Vagina (tissue), 2 donors: Measurements from ENCODE around the gene LMCD1. TPM values are rescaled to one million over a fixed set of nuclear protein-coding genes. Genes with fewer than 3 reads are reported as not detected.

Experiments
- DNase-seq, 2 donors: peaks; one replicate each; pipeline ENCODE4 v3.0.0-alpha.2; 2017; ENCODE audit errors: extremely low spot score in 2 of 2
- H3K27ac ChIP-seq: fragments of 200-600 bp; sonication (generic); one replicate; pipeline ENCODE4 v1.5.1; 2019
- H3K27me3 ChIP-seq: fragments of 200-600 bp; sonication (generic); one replicate; pipeline ENCODE4 v1.5.1; 2019
- H3K36me3 ChIP-seq, 2 donors: fragments of 200-600 bp; sonication (generic); one replicate each; pipeline ENCODE4 v1.5.1; 2017 to 2019
- H3K4me1 ChIP-seq: fragments of 200-600 bp; sonication (generic); one replicate; pipeline ENCODE4 v1.5.1; 2019
- H3K4me3 ChIP-seq, 2 donors: fragments of 200-600 bp; sonication (generic); 1 replicate in 1 of 2; 2 replicates in 1 of 2; pipeline ENCODE4 v1.5.1; 2016 to 2019
- H3K9me3 ChIP-seq: fragments of 200-600 bp; sonication (generic); one replicate; pipeline ENCODE4 v1.5.1; 2019
- POLR2A ChIP-seq, 2 donors: fragments of 450-650 bp; IDR thresholded peaks; one replicate each; pipeline ENCODE4 v1.6.1; 2017; ENCODE audit warnings: antibody characterized with exemption in 2 of 2, mild to moderate bottlenecking in 2 of 2, moderate library complexity in 2 of 2
- POLR2AphosphoS5 ChIP-seq, 2 donors: sonication (generic); formaldehyde crosslinking; IDR thresholded peaks; one replicate each; pipeline ENCODE4 v1.9.0; 2017; ENCODE audit warnings: antibody characterized with exemption in 2 of 2, mild to moderate bottlenecking in 2 of 2, low read depth in 1 of 2; ENCODE audit not compliant: insufficient read depth in 1 of 2
- intact Hi-C: fragments of 100-400 bp; cut with DNase I; formaldehyde crosslinking; loops from one replicate; pipeline ENCODE4 v1.15.1; 2023
- total RNA-seq: library from RNA; depleted of rRNA; stranded (reverse); fragments of >200 nt; gene quantifications from one replicate; pipeline ENCODE4 v1.2.3, GENCODE V29; 2016
- TF ChIP-seq, protein P1 (sequence below), 3 experiments: fragments of 450-650 bp in 2 of 3; fragments of 200-600 bp in 1 of 3; sonication (generic) in 1 of 3; IDR thresholded peaks; one replicate each; pipeline ENCODE4 v1.5.1; 2017 to 2019; ENCODE audit warnings: antibody characterized with exemption in 3 of 3, mild to moderate bottlenecking in 2 of 3, moderate library complexity in 2 of 3

Gene LMCD1
- total RNA-seq, 1 donor from 2014 or later = 78.3 TPM

DNA sequence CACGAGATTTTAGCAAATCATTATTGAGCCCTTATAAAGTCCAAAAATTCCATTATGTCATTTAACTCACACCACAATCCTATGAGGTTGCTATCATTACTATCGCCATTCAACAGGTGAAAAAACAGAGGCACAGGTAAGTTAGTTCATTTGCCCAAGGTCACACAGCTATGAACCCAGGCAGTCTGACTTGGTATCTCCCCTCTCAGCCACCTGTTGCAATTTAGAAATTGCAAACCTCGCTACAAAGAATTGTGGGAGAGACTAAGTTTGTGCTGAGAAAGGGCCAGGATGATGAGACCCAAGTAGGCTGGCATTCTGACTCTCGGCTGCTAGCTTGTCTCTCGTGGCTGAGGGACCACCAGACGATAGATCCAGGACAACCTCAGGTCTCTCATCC lies 57.7 kb downstream of the LMCD1 start:
- intact Hi-C loops = loop anchor here (10.0 kb wide), 1 partner anchor 55 kb away; the partner anchor contains the start of gene LMCD1
- Histone ChIP-seq H3K27me3 (no peaks in the 10 kb centered on the region), H3K4me1 (peaks cover 44% of the 10 kb centered on the region), H3K36me3 (no peaks in the 10 kb centered on the region), H3K4me3 (no peak overlapping the region), H3K27ac (no peak overlapping the region), H3K9me3 (no peaks in the 10 kb centered on the region)
- DNase-seq = no peak
- TF ChIP-seq, protein P1, sequence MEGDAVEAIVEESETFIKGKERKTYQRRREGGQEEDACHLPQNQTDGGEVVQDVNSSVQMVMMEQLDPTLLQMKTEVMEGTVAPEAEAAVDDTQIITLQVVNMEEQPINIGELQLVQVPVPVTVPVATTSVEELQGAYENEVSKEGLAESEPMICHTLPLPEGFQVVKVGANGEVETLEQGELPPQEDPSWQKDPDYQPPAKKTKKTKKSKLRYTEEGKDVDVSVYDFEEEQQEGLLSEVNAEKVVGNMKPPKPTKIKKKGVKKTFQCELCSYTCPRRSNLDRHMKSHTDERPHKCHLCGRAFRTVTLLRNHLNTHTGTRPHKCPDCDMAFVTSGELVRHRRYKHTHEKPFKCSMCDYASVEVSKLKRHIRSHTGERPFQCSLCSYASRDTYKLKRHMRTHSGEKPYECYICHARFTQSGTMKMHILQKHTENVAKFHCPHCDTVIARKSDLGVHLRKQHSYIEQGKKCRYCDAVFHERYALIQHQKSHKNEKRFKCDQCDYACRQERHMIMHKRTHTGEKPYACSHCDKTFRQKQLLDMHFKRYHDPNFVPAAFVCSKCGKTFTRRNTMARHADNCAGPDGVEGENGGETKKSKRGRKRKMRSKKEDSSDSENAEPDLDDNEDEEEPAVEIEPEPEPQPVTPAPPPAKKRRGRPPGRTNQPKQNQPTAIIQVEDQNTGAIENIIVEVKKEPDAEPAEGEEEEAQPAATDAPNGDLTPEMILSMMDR (IDR thresholded peaks at IDR 0.05) = no peak
- TF ChIP-seq POLR2AphosphoS5 (IDR thresholded peaks at IDR 0.05; ENCODE audit: insufficient read depth in 1 of 2, low read depth in 1 of 2) (no peak), POLR2A (IDR thresholded peaks at IDR 0.05) (no peak)

DNA sequence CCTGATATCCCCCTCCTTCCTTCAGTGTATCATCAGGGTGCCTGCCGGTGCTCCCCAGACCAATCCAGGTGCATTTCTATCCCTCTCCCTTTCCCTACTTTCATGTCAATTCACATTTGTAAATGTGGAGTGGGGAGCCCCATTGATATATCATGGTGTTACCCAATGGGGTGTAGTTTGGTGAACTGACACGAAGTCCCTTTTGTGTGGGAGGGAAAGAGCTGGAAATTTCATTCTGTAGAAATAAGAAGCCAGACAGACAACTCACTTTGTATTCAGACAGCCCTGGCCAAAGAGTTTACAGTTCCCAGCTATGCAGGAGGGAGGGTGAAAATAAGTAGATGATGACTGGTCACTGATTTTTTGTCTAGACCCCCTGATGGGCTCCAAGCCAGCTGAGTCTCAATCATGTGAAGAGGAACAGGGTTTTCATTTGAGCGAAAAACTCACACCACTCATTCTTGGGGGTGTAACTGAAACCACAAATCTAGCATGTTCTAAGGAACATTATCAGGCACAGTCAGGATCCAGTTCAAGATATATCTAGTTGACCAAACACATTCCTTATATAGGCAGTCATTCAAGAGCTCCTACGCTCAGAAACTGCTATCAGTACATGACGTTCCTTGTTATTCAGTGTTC lies 58.9 kb downstream of the LMCD1 start:
- no peak for DNase-seq
- Histone ChIP-seq H3K27me3 (no peaks in the 10 kb centered on the region), H3K9me3 (no peaks in the 10 kb centered on the region), H3K36me3 (no peaks in the 10 kb centered on the region), H3K27ac (peak overlapping the region; percentile 26), H3K4me1 (peaks cover 33% of the 10 kb centered on the region), H3K4me3 (no peak overlapping the region)
- intact Hi-C loops = no loop called here
- TF ChIP-seq POLR2AphosphoS5 (IDR thresholded peaks at IDR 0.05; ENCODE audit: insufficient read depth in 1 of 2, low read depth in 1 of 2) (no peak), POLR2A (IDR thresholded peaks at IDR 0.05) (no peak)
- TF ChIP-seq, protein P1 (IDR thresholded peaks at IDR 0.05) = no peak

DNA sequence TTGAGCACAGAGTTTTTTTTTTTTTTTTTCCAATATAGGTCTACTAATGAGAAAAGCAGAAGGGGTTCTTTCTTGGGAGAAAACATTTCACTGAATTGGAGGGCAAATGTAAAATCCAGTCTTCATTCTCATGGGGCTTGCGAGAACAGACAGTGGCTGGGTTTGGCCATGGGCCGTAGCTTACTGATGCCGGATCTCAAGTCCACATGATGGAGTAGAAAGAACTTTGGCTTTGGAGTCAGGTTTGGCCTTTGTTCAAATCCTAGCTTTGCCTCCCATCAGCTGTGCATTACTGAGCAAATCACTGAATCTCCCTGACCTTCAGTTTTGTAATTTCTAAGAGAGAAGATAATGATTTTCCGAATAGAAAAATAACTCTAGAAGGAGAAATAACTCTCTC lies 59.7 kb downstream of the LMCD1 start:
- Histone ChIP-seq H3K9me3 (no peaks in the 10 kb centered on the region), H3K27me3 (no peaks in the 10 kb centered on the region), H3K36me3 (no peaks in the 10 kb centered on the region), H3K4me1 (peaks cover 24% of the 10 kb centered on the region), H3K4me3 (no peak overlapping the region), H3K27ac (no peak overlapping the region)
- no peak for DNase-seq
- intact Hi-C loops = no loop called here
- TF ChIP-seq POLR2A (IDR thresholded peaks at IDR 0.05) (no peak), POLR2AphosphoS5 (IDR thresholded peaks at IDR 0.05; ENCODE audit: insufficient read depth in 1 of 2, low read depth in 1 of 2) (no peak)
- TF ChIP-seq, protein P1 (IDR thresholded peaks at IDR 0.05) = no peak

DNA sequence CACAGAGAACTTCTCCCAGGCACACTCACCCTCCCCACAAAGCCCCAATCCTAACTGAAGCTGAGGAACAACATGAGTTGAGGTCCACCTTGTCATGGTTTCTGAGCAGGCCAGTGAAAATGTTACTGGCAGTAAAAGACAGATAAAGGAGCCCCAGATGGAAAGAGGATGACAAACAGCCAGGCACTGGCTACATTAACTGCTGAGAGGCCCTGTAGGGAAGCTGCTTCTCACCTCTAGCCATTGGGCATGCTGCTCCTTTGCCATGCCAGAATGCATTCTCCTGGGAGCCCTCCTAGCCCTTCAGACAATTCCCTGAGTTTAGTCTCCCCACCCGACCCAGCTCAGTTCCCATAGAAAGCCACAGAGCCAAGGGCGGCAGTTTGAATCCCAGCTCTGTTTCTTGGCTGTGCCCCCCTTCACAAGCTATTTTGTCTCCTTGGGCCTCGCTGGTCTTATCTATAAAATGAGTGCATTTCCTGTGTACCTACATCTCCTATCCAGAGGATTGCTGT lies 60.5 kb downstream of the LMCD1 start:
- peaks cover 17% of the 10 kb centered on the region for H3K4me1 ChIP-seq
- intact Hi-C loops = no loop called here
- H3K36me3 ChIP-seq = no peaks in the 10 kb centered on the region
- no peak overlapping the region for H3K4me3 ChIP-seq
- no peak for DNase-seq
- no peaks in the 10 kb centered on the region for H3K9me3 ChIP-seq
- no peak overlapping the region for H3K27ac ChIP-seq
- H3K27me3 ChIP-seq = no peaks in the 10 kb centered on the region
- TF ChIP-seq POLR2AphosphoS5 (IDR thresholded peaks at IDR 0.05; ENCODE audit: insufficient read depth in 1 of 2, low read depth in 1 of 2) (no peak), POLR2A (IDR thresholded peaks at IDR 0.05) (no peak)
- TF ChIP-seq, protein P1 (IDR thresholded peaks at IDR 0.05) = no peak

DNA sequence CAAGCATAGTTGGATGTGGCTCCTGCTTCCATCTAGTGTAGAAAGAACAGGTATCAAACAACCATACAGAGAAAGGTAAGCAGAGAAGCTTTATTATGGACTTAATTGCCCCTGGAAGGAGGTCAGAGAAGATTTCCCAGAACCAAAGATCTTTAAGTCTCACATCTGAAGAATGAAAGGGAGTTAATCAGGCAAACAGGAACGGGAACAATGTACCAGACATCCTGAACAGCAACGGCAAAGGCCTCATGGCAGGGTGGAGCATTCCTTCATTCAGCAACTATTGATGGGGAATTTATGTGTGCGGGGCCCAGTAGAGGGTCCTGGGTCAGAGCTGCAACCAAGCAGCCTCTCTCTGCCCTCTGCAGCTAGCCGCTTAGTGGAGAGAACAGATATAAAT lies 61.5 kb downstream of the LMCD1 start:
- Histone ChIP-seq H3K27me3 (no peaks in the 10 kb centered on the region), H3K9me3 (no peaks in the 10 kb centered on the region), H3K4me3 (no peak overlapping the region), H3K36me3 (no peaks in the 10 kb centered on the region), H3K27ac (no peak overlapping the region), H3K4me1 (peaks cover 8% of the 10 kb centered on the region)
- TF ChIP-seq POLR2AphosphoS5 (IDR thresholded peaks at IDR 0.05; ENCODE audit: insufficient read depth in 1 of 2, low read depth in 1 of 2) (no peak), POLR2A (IDR thresholded peaks at IDR 0.05) (no peak)
- TF ChIP-seq, protein P1 (IDR thresholded peaks at IDR 0.05) = no peak
- peak in 1 of 2 donors; percentile 14 for DNase-seq
- intact Hi-C loops = no loop called here
